Measurements from ENCODE around the gene ERGIC1.

ERGIC1 gene

GRCh38 chr5:172835290-172835993 is 1.4 kb downstream of the ERGIC1 start:
- peaks cover 0 to 1% (median 0%) of the 10 kb centered on the region in 5 donors for H3K36me3 ChIP-seq (ENCODE audit: control insufficient read depth in 5 of 5, insufficient read depth in 5 of 5, low read length in 5 of 5)
- H3K9me3 ChIP-seq (ENCODE audit: control insufficient read depth in 5 of 5, low read length in 5 of 5), result no peaks in the 10 kb centered on the region
- peak overlapping the region; percentile 73 to 87 (median 81) for H3K4me3 ChIP-seq (ENCODE audit: low read depth in 1 of 5, low read length in 5 of 5)
- no peaks in the 10 kb centered on the region for H3K27me3 ChIP-seq (ENCODE audit: control insufficient read depth in 5 of 5, insufficient read depth in 4 of 5, low read length in 5 of 5)
- H3K4me1 ChIP-seq (ENCODE audit: control insufficient read depth in 5 of 5, insufficient read depth in 5 of 5, low read length in 5 of 5), result peaks cover 3 to 66% (median 50%) of the 10 kb centered on the region in 5 donors
- H3K9ac ChIP-seq (ENCODE audit: low read length in 5 of 5), result peak overlapping the region; percentile 68 to 86 (median 72)
- peak overlapping the region; percentile 85 for H3K27ac ChIP-seq (ENCODE audit: low read depth, low read length)

- Histone ChIP-seq H3K4me1 (ENCODE audit: control insufficient read depth in 5 of 5, insufficient read depth in 5 of 5, low read length in 5 of 5) (peaks cover 4 to 67% (median 55%) of the 10 kb centered on the region in 5 donors), H3K9me3 (ENCODE audit: control insufficient read depth in 5 of 5, low read length in 5 of 5) (no peaks in the 10 kb centered on the region), H3K27ac (ENCODE audit: low read depth, low read length) (peak overlapping the region; percentile 85), H3K4me3 (ENCODE audit: low read depth in 1 of 5, low read length in 5 of 5) (peak overlapping the region in 3 of 5 donors; percentile 73 to 81 (median 81)), H3K27me3 (ENCODE audit: control insufficient read depth in 5 of 5, insufficient read depth in 4 of 5, low read length in 5 of 5) (no peaks in the 10 kb centered on the region), H3K9ac (ENCODE audit: low read length in 5 of 5) (peak overlapping the region in 4 of 5 donors; percentile 42 to 86 (median 74)), H3K36me3 (ENCODE audit: control insufficient read depth in 5 of 5, insufficient read depth in 5 of 5, low read length in 5 of 5) (peaks cover 0 to 3% (median 0%) of the 10 kb centered on the region in 5 donors)
Measured at GRCh38 chr5:172835994-172836356, 1.9 kb downstream of the ERGIC1 start.

GRCh38 chr5:172837640-172838039 is 3.6 kb downstream of the ERGIC1 start:
- H3K27me3 ChIP-seq (ENCODE audit: control insufficient read depth in 5 of 5, insufficient read depth in 4 of 5, low read length in 5 of 5), result no peaks in the 10 kb centered on the region
- H3K36me3 ChIP-seq (ENCODE audit: control insufficient read depth in 5 of 5, insufficient read depth in 5 of 5, low read length in 5 of 5), result peaks cover 0 to 5% (median 0%) of the 10 kb centered on the region in 5 donors
- peak overlapping the region in 1 of 5 donors; percentile 59 for H3K9ac ChIP-seq (ENCODE audit: low read length in 5 of 5)
- peak overlapping the region in 1 of 5 donors; percentile 18 for H3K4me3 ChIP-seq (ENCODE audit: low read depth in 1 of 5, low read length in 5 of 5)
- no peak overlapping the region for H3K27ac ChIP-seq (ENCODE audit: low read depth, low read length)
- no peaks in the 10 kb centered on the region for H3K9me3 ChIP-seq (ENCODE audit: control insufficient read depth in 5 of 5, low read length in 5 of 5)
- H3K4me1 ChIP-seq (ENCODE audit: control insufficient read depth in 5 of 5, insufficient read depth in 5 of 5, low read length in 5 of 5), result peaks cover 5 to 63% (median 55%) of the 10 kb centered on the region in 5 donors

GRCh38 chr5:172838151-172838875 is 4.3 kb downstream of the ERGIC1 start:
- no peaks in the 10 kb centered on the region for H3K27me3 ChIP-seq (ENCODE audit: control insufficient read depth in 5 of 5, insufficient read depth in 4 of 5, low read length in 5 of 5)
- no peak overlapping the region for H3K27ac ChIP-seq (ENCODE audit: low read depth, low read length)
- H3K9me3 ChIP-seq (ENCODE audit: control insufficient read depth in 5 of 5, low read length in 5 of 5), result no peaks in the 10 kb centered on the region
- peaks cover 5 to 56% (median 53%) of the 10 kb centered on the region in 5 donors for H3K4me1 ChIP-seq (ENCODE audit: control insufficient read depth in 5 of 5, insufficient read depth in 5 of 5, low read length in 5 of 5)
- H3K4me3 ChIP-seq (ENCODE audit: low read depth in 1 of 5, low read length in 5 of 5), result no peak overlapping the region
- H3K36me3 ChIP-seq (ENCODE audit: control insufficient read depth in 5 of 5, insufficient read depth in 5 of 5, low read length in 5 of 5), result peaks cover 0 to 5% (median 0%) of the 10 kb centered on the region in 5 donors
- H3K9ac ChIP-seq (ENCODE audit: low read length in 5 of 5), result no peak overlapping the region

GRCh38 chr5:172839669-172840431 is 5.8 kb downstream of the ERGIC1 start:
- Histone ChIP-seq H3K9me3 (ENCODE audit: control insufficient read depth in 5 of 5, low read length in 5 of 5) (no peaks in the 10 kb centered on the region), H3K27ac (ENCODE audit: low read depth, low read length) (peak overlapping the region; percentile 8), H3K9ac (ENCODE audit: low read length in 5 of 5) (peak overlapping the region in 1 of 5 donors; percentile 48), H3K36me3 (ENCODE audit: control insufficient read depth in 5 of 5, insufficient read depth in 5 of 5, low read length in 5 of 5) (peaks cover 0 to 11% (median 8%) of the 10 kb centered on the region in 5 donors), H3K4me1 (ENCODE audit: control insufficient read depth in 5 of 5, insufficient read depth in 5 of 5, low read length in 5 of 5) (peaks cover 5 to 48% (median 46%) of the 10 kb centered on the region in 5 donors), H3K4me3 (ENCODE audit: low read depth in 1 of 5, low read length in 5 of 5) (no peak overlapping the region), H3K27me3 (ENCODE audit: control insufficient read depth in 5 of 5, insufficient read depth in 4 of 5, low read length in 5 of 5) (no peaks in the 10 kb centered on the region)

GRCh38 chr5:172840432-172841154 is 6.5 kb downstream of the ERGIC1 start:
- Histone ChIP-seq H3K9ac (ENCODE audit: low read length in 5 of 5) (no peak overlapping the region), H3K4me3 (ENCODE audit: low read depth in 1 of 5, low read length in 5 of 5) (no peak overlapping the region), H3K9me3 (ENCODE audit: control insufficient read depth in 5 of 5, low read length in 5 of 5) (no peaks in the 10 kb centered on the region), H3K27ac (ENCODE audit: low read depth, low read length) (peak overlapping the region; percentile 8), H3K27me3 (ENCODE audit: control insufficient read depth in 5 of 5, insufficient read depth in 4 of 5, low read length in 5 of 5) (no peaks in the 10 kb centered on the region), H3K4me1 (ENCODE audit: control insufficient read depth in 5 of 5, insufficient read depth in 5 of 5, low read length in 5 of 5) (peaks cover 5 to 46% (median 39%) of the 10 kb centered on the region in 5 donors), H3K36me3 (ENCODE audit: control insufficient read depth in 5 of 5, insufficient read depth in 5 of 5, low read length in 5 of 5) (peaks cover 0 to 11% (median 8%) of the 10 kb centered on the region in 5 donors)

- no peak overlapping the region for H3K4me3 ChIP-seq (ENCODE audit: low read depth in 1 of 5, low read length in 5 of 5)
- peaks cover under 1 to 40% (median 32%) of the 10 kb centered on the region in 5 donors for H3K4me1 ChIP-seq (ENCODE audit: control insufficient read depth in 5 of 5, insufficient read depth in 5 of 5, low read length in 5 of 5)
- H3K27ac ChIP-seq (ENCODE audit: low read depth, low read length), result peak overlapping the region; percentile 8
- no peaks in the 10 kb centered on the region for H3K27me3 ChIP-seq (ENCODE audit: control insufficient read depth in 5 of 5, insufficient read depth in 4 of 5, low read length in 5 of 5)
- H3K36me3 ChIP-seq (ENCODE audit: control insufficient read depth in 5 of 5, insufficient read depth in 5 of 5, low read length in 5 of 5), result peaks cover 0 to 11% (median 8%) of the 10 kb centered on the region in 5 donors
- H3K9ac ChIP-seq (ENCODE audit: low read length in 5 of 5), result peak overlapping the region in 1 of 5 donors; percentile 11
- no peaks in the 10 kb centered on the region for H3K9me3 ChIP-seq (ENCODE audit: control insufficient read depth in 5 of 5, low read length in 5 of 5)
Measured at GRCh38 chr5:172841256-172841655, 7.2 kb downstream of the ERGIC1 start.

GRCh38 chr5:172843825-172844576 is 9.9 kb downstream of the ERGIC1 start:
- no peak overlapping the region for H3K27ac ChIP-seq (ENCODE audit: low read depth, low read length)
- no peaks in the 10 kb centered on the region for H3K27me3 ChIP-seq (ENCODE audit: control insufficient read depth in 5 of 5, insufficient read depth in 4 of 5, low read length in 5 of 5)
- no peak overlapping the region for H3K4me3 ChIP-seq (ENCODE audit: low read depth in 1 of 5, low read length in 5 of 5)
- peaks cover 0 to 25% (median 16%) of the 10 kb centered on the region in 5 donors for H3K4me1 ChIP-seq (ENCODE audit: control insufficient read depth in 5 of 5, insufficient read depth in 5 of 5, low read length in 5 of 5)
- no peak overlapping the region for H3K9ac ChIP-seq (ENCODE audit: low read length in 5 of 5)
- peaks cover 0 to 12% (median 8%) of the 10 kb centered on the region in 5 donors for H3K36me3 ChIP-seq (ENCODE audit: control insufficient read depth in 5 of 5, insufficient read depth in 5 of 5, low read length in 5 of 5)
- no peaks in the 10 kb centered on the region for H3K9me3 ChIP-seq (ENCODE audit: control insufficient read depth in 5 of 5, low read length in 5 of 5)

- no peak overlapping the region for H3K27ac ChIP-seq (ENCODE audit: low read depth, low read length)
- H3K4me3 ChIP-seq (ENCODE audit: low read depth in 1 of 5, low read length in 5 of 5), result no peak overlapping the region
- peaks cover 0 to 12% (median 8%) of the 10 kb centered on the region in 5 donors for H3K36me3 ChIP-seq (ENCODE audit: control insufficient read depth in 5 of 5, insufficient read depth in 5 of 5, low read length in 5 of 5)
- peaks cover 0 to 27% (median 13%) of the 10 kb centered on the region in 5 donors for H3K4me1 ChIP-seq (ENCODE audit: control insufficient read depth in 5 of 5, insufficient read depth in 5 of 5, low read length in 5 of 5)
- no peak overlapping the region for H3K9ac ChIP-seq (ENCODE audit: low read length in 5 of 5)
- H3K27me3 ChIP-seq (ENCODE audit: control insufficient read depth in 5 of 5, insufficient read depth in 4 of 5, low read length in 5 of 5), result no peaks in the 10 kb centered on the region
- no peaks in the 10 kb centered on the region for H3K9me3 ChIP-seq (ENCODE audit: control insufficient read depth in 5 of 5, low read length in 5 of 5)
Measured at GRCh38 chr5:172844577-172844838, 10.5 kb downstream of the ERGIC1 start.

All from subcutaneous abdominal adipose tissue (tissue), 5 donors.